Spleen (tissue), 11 donors: ENCODE measurements around the gene LYL1. TPM values are rescaled to one million over a fixed set of nuclear protein-coding genes. Genes with fewer than 3 reads are reported as not detected.
A peak's percentile ranks its signal among the peaks of the same experiment; 100 is the strongest.

Experiments
- DNase-seq: peaks from one replicate; pipeline ENCODE4 v3.0.0-alpha.2; 2020
- H3K27ac ChIP-seq, 8 donors: fragments of 200-600 bp; sonication (generic) in 7 of 8; 1 replicate in 4 of 8; 2 replicates in 4 of 8; pipeline versions ENCODE4 v1.5.0 to v1.8.0; 2016 to 2021; ENCODE audit warnings: inconsistent platforms in 4 of 8, mild to moderate bottlenecking in 4 of 8, moderate library complexity in 1 of 8
- H3K27me3 ChIP-seq, 7 donors: fragments of 200-600 bp; sonication (generic) in 6 of 7; replicated peaks in 1 of 7; 1 replicate in 4 of 7; 2 replicates in 3 of 7; pipeline versions ENCODE4 v1.5.0 to v1.8.0; 2016 to 2021; ENCODE audit warnings: inconsistent platforms in 3 of 7, mild to moderate bottlenecking in 1 of 7
- H3K36me3 ChIP-seq, 6 donors: fragments of 200-600 bp; sonication (generic) in 5 of 6; 1 replicate in 4 of 6; 2 replicates in 2 of 6; pipeline versions ENCODE4 v1.5.0 to v1.8.0; 2016 to 2021; ENCODE audit warnings: inconsistent platforms in 2 of 6
- H3K4me1 ChIP-seq, 6 donors: fragments of 200-600 bp; sonication (generic) in 5 of 6; 1 replicate in 3 of 6; 2 replicates in 3 of 6; pipeline versions ENCODE4 v1.5.0 to v1.8.0; 2016 to 2021; ENCODE audit warnings: inconsistent platforms in 3 of 6
- H3K4me3 ChIP-seq, 8 donors: fragments of 200-600 bp; sonication (generic) in 7 of 8; 1 replicate in 4 of 8; 2 replicates in 4 of 8; pipeline versions ENCODE4 v1.5.0 to v1.8.0; 2016 to 2021; ENCODE audit warnings: inconsistent platforms in 4 of 8, mild to moderate bottlenecking in 4 of 8, moderate library complexity in 2 of 8
- H3K9me3 ChIP-seq, 8 donors: fragments of 200-600 bp; sonication (generic) in 7 of 8; 1 replicate in 4 of 8; 2 replicates in 4 of 8; pipeline versions ENCODE4 v1.5.0 to v1.8.0; 2016 to 2021; ENCODE audit warnings: inconsistent platforms in 4 of 8
- CTCF ChIP-seq, 11 experiments: fragments of 200-600 bp in 7 of 11; fragments of 450-650 bp in 4 of 11; sonication (generic) in 4 of 11; IDR thresholded peaks in 8 of 11; conservative IDR thresholded peaks in 3 of 11; 1 replicate in 7 of 11; 2 replicates in 4 of 11; pipeline versions ENCODE4 v1.4.0 to v1.8.0; 2016 to 2021; ENCODE audit warnings: antibody characterized with exemption in 11 of 11, inconsistent platforms in 4 of 11, mild to moderate bottlenecking in 1 of 11
- POLR2A ChIP-seq, 3 donors: fragments of 450-650 bp; IDR thresholded peaks; one replicate each; pipeline ENCODE4 v1.5.1; 2017; ENCODE audit warnings: antibody characterized with exemption in 3 of 3, mild to moderate bottlenecking in 1 of 3
- POLR2AphosphoS5 ChIP-seq, 3 donors: sonication (generic); formaldehyde crosslinking; IDR thresholded peaks; one replicate each; pipeline ENCODE4 v1.5.1; 2017; ENCODE audit warnings: antibody characterized with exemption in 3 of 3
- WGBS, 5 donors: extraction: QIAGEN DNeasy Blood & Tissue Kit in 3 of 5; methylation state at CpG; one replicate each; pipeline versions ENCODE4 v1.1.5 to v1.1.7; 2013 to 2018; 5-methylcytosine and 5-hydroxymethylcytosine counted together
- intact Hi-C: fragments of 100-400 bp; cut with DNase I; formaldehyde crosslinking; loops from one replicate; pipeline ENCODE4 v1.15.0; 2023; ENCODE audit warnings: low total_unique reads
- polyA plus RNA-seq, 3 donors: library from polyadenylated mRNA; stranded (reverse); fragments of 200-250 nt; gene quantifications; one replicate each; pipeline ENCODE4 v1.2.1, GENCODE V29; 2013
- total RNA-seq, 7 donors: library from RNA; depleted of rRNA in 3 of 7; stranded (reverse); fragments of >200 nt in 3 of 7; fragmentation: NEBNext Ultra II Directional in 4 of 7; extraction: Animal tissue kit (Norgen Biotek cat#: 25700) in 4 of 7; gene quantifications; one replicate each; pipeline versions ENCODE4 v1.1.0 to v1.2.1, GENCODE V29; 2016 to 2021
- donor health status: healthy with polysubstance abuse.
- donor health status: DM: no; HTN: no; CAD: no; lungs with moderate emphysema.
- donor health status: DM: no; HTN: no; CAD: no.
- donor health status: Bipolar disorder and iron deficiency.
- donor health status: healthy.
- donor health status: DM: no; HTN: no; CAD: no.
- donor health status: DM: yes; HTN: yes; CAD: no.

Gene LYL1
- total and polyA plus RNA-seq, 10 donors: 35.5 to 86.9 (median 59.4) TPM

- Histone ChIP-seq H3K9me3 (no peaks in the 10 kb centered on the region), H3K27ac (peak overlapping the region in 1 of 8 donors; percentile 36), H3K4me3 (no peak overlapping the region), H3K27me3 (no peaks in the 10 kb centered on the region), H3K4me1 (peaks cover 0 to 36% (median 5%) of the 10 kb centered on the region in 6 donors), H3K36me3 (peaks cover 0 to 57% (median 26%) of the 10 kb centered on the region in 6 donors)
- intact Hi-C loops: no loop called here
- 63 to 76% (median 73%) methylated on average over 8 of the region's 8 CpGs for WGBS, 5 donors
- DNase-seq: no peak
- TF ChIP-seq POLR2A (IDR thresholded peaks at IDR 0.05) (no peak), CTCF (IDR thresholded peaks at IDR 0.05 in 8 of 11, conservative IDR thresholded peaks at IDR 0.05 in 3 of 11) (no peak), POLR2AphosphoS5 (IDR thresholded peaks at IDR 0.05) (no peak)
Measured at GRCh38 chr19:13132471-13133180, 30.0 kb upstream of the LYL1 start.

GRCh38 chr19:13130886-13131490 lies 28.3 kb upstream of the LYL1 start:
- no peaks in the 10 kb centered on the region for H3K27me3 ChIP-seq
- H3K9me3 ChIP-seq: no peaks in the 10 kb centered on the region
- no peak for DNase-seq
- H3K36me3 ChIP-seq: peaks cover 0 to 50% (median 10%) of the 10 kb centered on the region in 6 donors
- TF ChIP-seq POLR2A (IDR thresholded peaks at IDR 0.05) (no peak), POLR2AphosphoS5 (IDR thresholded peaks at IDR 0.05) (no peak), CTCF (IDR thresholded peaks at IDR 0.05 in 8 of 11, conservative IDR thresholded peaks at IDR 0.05 in 3 of 11) (no peak)
- peaks cover 0 to 38% (median 5%) of the 10 kb centered on the region in 6 donors for H3K4me1 ChIP-seq
- no peak overlapping the region for H3K4me3 ChIP-seq
- no peak overlapping the region for H3K27ac ChIP-seq
- intact Hi-C loops: no loop called here
- WGBS, 5 donors: 85 to 98% (median 93%) methylated on average over 3 of the region's 3 CpGs

- no peak for DNase-seq
- intact Hi-C loops: no loop called here
- 85 to 100% (median 94%) methylated on average over 4 to 9 of the region's 9 CpGs for WGBS, 5 donors
- Histone ChIP-seq H3K36me3 (peaks cover 0 to 46% (median under 1%) of the 10 kb centered on the region in 6 donors), H3K27ac (no peak overlapping the region), H3K4me1 (peaks cover 0 to 38% (median 5%) of the 10 kb centered on the region in 6 donors), H3K4me3 (no peak overlapping the region), H3K27me3 (no peaks in the 10 kb centered on the region), H3K9me3 (no peaks in the 10 kb centered on the region)
- TF ChIP-seq CTCF (IDR thresholded peaks at IDR 0.05 in 8 of 11, conservative IDR thresholded peaks at IDR 0.05 in 3 of 11) (no peak), POLR2AphosphoS5 (IDR thresholded peaks at IDR 0.05) (no peak), POLR2A (IDR thresholded peaks at IDR 0.05) (no peak)
Measured at GRCh38 chr19:13129384-13129783, 26.7 kb upstream of the LYL1 start.

GRCh38 chr19:13128583-13128982 lies 25.9 kb upstream of the LYL1 start:
- Histone ChIP-seq H3K36me3 (peaks cover 0 to 39% (median 2%) of the 10 kb centered on the region in 6 donors), H3K4me1 (peaks cover 0 to 37% (median 5%) of the 10 kb centered on the region in 6 donors), H3K4me3 (no peak overlapping the region), H3K27ac (no peak overlapping the region), H3K9me3 (no peaks in the 10 kb centered on the region), H3K27me3 (no peaks in the 10 kb centered on the region)
- TF ChIP-seq CTCF (IDR thresholded peaks at IDR 0.05 in 8 of 11, conservative IDR thresholded peaks at IDR 0.05 in 3 of 11) (no peak), POLR2AphosphoS5 (IDR thresholded peaks at IDR 0.05) (no peak), POLR2A (IDR thresholded peaks at IDR 0.05) (no peak)
- intact Hi-C loops: no loop called here
- 40 to 100% (median 67%) methylated on average over 1 of the region's 1 CpG for WGBS, 5 donors
- DNase-seq: no peak
